ENCODE results near the gene TJP2.

DNA sequence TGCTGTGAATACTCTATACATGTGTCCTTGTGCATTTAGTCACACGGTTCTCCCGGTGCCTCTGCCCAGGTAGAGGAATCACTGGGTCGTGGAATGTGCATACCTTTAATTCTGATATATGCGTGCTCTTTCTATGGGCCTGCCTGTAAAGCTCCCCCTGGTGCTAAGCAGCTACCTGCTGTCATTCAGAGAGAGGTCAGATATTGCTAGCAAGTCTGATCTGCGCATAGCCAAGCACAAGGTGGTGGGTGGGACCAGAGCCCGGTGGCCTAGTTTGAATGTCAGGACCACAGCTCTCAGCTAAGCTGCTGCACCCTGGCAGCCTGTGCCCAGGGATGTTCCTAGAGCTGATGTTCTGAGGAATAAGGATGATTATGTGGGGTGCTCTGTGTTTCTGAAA, 33.4 kb downstream of the TJP2 start:
- TF ChIP-seq CTCF (conservative IDR thresholded peaks at IDR 0.05; ENCODE audit: low read depth, low read length) (no peak), BHLHE40 (IDR thresholded peaks at IDR 0.05; ENCODE audit: low read depth, low read length) (no peak), MXI1 (IDR thresholded peaks at IDR 0.05; ENCODE audit: borderline replicate concordance, low read depth, low read length) (no peak), RAD21 (IDR thresholded peaks at IDR 0.05; ENCODE audit: low read length) (no peak), POLR2A (IDR thresholded peaks at IDR 0.05; ENCODE audit: low read depth, low read length) (no peak), RFX5 (IDR thresholded peaks at IDR 0.05; ENCODE audit: low read depth, low read length) (no peak), SMC3 (IDR thresholded peaks at IDR 0.05; ENCODE audit: low read depth, low read length) (no peak), MAZ (IDR thresholded peaks at IDR 0.05; ENCODE audit: borderline replicate concordance, low read depth, low read length) (no peak), ELK1 (IDR thresholded peaks at IDR 0.05; ENCODE audit: borderline replicate concordance, low read depth, low read length) (no peak), CEBPB (IDR thresholded peaks at IDR 0.05; ENCODE audit: low read depth, low read length) (no peak), MAFK (IDR thresholded peaks at IDR 0.05; ENCODE audit: low read depth, low read length) (no peak)
